WI38 (cell line): ENCODE results near the gene THAP11.
"Not testable (repeated sequence)": the region's sequence is repeated elsewhere in the genome, so short reads cannot be mapped to it uniquely, and the experiment has no call there.

Experiments
- H3K4me3 ChIP-seq: 2 replicates; pipeline ENCODE4 v1.5.1; 2011; ENCODE audit warnings: low read depth, mild to moderate bottlenecking, control low read depth, low read length
- TF ChIP-seq, protein P1 (sequence below): IDR thresholded peaks from 2 replicates; pipeline ENCODE4 v1.5.1; 2012; ENCODE audit warnings: low read depth, mild to moderate bottlenecking, control low read depth, low read length

The THAP11 gene

GRCh38 chr16:67834242-67834614 is 7.9 kb upstream of the THAP11 start:
- TF ChIP-seq, protein P1, sequence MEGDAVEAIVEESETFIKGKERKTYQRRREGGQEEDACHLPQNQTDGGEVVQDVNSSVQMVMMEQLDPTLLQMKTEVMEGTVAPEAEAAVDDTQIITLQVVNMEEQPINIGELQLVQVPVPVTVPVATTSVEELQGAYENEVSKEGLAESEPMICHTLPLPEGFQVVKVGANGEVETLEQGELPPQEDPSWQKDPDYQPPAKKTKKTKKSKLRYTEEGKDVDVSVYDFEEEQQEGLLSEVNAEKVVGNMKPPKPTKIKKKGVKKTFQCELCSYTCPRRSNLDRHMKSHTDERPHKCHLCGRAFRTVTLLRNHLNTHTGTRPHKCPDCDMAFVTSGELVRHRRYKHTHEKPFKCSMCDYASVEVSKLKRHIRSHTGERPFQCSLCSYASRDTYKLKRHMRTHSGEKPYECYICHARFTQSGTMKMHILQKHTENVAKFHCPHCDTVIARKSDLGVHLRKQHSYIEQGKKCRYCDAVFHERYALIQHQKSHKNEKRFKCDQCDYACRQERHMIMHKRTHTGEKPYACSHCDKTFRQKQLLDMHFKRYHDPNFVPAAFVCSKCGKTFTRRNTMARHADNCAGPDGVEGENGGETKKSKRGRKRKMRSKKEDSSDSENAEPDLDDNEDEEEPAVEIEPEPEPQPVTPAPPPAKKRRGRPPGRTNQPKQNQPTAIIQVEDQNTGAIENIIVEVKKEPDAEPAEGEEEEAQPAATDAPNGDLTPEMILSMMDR = no peak
- H3K4me3 ChIP-seq = no peak overlapping the region

DNA sequence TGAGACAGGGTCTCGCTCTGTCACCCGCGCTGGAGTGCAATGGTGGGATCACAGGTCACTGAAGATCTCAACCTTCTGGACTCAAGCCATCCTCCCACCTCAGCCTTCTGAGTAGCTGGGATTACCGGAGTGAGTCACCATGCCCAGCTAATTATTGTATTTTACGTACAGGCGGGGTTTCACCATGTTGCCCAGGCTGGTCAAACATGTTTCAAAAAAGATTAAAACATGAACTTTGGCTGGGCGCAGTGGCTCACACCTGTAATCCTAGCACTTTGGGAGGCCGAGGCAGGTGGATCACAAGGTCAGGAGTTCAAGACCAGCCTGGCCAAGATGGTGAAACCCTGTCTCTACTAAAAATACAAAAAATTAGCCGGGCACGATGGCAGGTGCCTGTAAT is 4.9 kb upstream of the THAP11 start:
- not testable (repeated sequence) for H3K4me3 ChIP-seq

DNA sequence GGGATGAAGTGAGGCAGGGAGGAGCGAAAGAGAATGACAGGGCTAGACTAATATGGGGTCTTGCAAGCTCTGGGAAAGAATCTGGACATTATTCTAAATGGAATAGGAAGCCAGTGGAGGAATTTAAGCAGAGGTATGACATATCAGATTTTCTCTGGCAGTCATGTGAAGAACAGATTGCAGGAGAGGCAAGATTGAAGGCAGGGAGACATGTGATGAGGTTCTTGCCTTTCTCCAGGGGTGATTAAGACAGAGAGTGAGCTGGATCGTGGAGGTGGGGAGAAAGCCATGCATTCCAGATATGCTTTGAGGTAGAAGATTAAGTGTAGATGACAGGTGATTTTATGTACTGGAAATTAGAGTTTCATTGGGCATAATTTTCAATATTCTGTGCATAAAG is 4.3 kb upstream of the THAP11 start:
- TF ChIP-seq, protein P1 = no peak
- no peak overlapping the region for H3K4me3 ChIP-seq

GRCh38 chr16:67841198-67841815 is 813 bp upstream of the THAP11 start:
- H3K4me3 ChIP-seq = peak overlapping the region; percentile 79; the same call in 1 of the 2 replicates
- TF ChIP-seq, protein P1 = no peak

- H3K4me3 ChIP-seq = peak overlapping the region; percentile 79
- TF ChIP-seq, protein P1 = peak; percentile 18; the same call in 1 of the 2 replicates
Measured at GRCh38 chr16:67842509-67843342, 606 bp downstream of the THAP11 start.

GRCh38 chr16:67843343-67843765 is 1.2 kb downstream of the THAP11 start:
- peak overlapping the region; percentile 79 for H3K4me3 ChIP-seq
- TF ChIP-seq, protein P1 = no peak

DNA sequence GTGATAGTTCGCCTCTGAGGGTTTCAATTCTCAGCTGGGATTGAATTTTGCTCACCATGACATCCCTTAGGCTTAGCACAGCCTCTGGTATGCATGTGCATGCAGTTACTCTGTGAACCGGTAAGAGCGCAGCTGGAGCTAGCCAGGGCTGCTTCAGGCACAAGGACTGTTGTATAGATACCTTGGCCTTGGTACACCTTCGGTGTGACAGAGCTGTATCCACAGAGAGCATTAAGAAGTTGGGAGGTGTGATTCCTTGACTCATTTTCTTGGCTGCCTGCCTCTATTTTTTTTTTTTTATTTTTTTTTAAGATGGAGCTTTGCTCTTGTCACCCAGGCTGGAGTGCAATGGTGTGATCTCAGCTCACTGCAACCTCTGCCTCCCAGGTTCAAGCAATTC is 2.4 kb downstream of the THAP11 start:
- no peak overlapping the region for H3K4me3 ChIP-seq
- TF ChIP-seq, protein P1 = no peak
